ENCODE results near the gene SARM1. TPM values are rescaled to one million over a fixed set of nuclear protein-coding genes. Genes with fewer than 3 reads are reported as not detected.

The SARM1 gene
- total RNA-seq, 1 donor from 2014 or later = 2.4 TPM

GRCh38 chr17:28341516-28341915 is 30.0 kb upstream of the SARM1 start:
- no peak for DNase-seq (ENCODE audit: low read depth in 2 of 2)

- no peak for DNase-seq (ENCODE audit: low read depth in 2 of 2)
Measured at GRCh38 chr17:28342313-28342712, 29.2 kb upstream of the SARM1 start.

GRCh38 chr17:28343491-28343932 is 28.0 kb upstream of the SARM1 start:
- no peak for DNase-seq (ENCODE audit: low read depth in 2 of 2)

GRCh38 chr17:28344011-28344410 is 27.5 kb upstream of the SARM1 start:
- no peak for DNase-seq (ENCODE audit: low read depth in 2 of 2)

GRCh38 chr17:28344435-28344901 is 27.0 kb upstream of the SARM1 start:
- DNase-seq (ENCODE audit: low read depth in 2 of 2) = no peak

GRCh38 chr17:28345419-28346198 is 25.9 kb upstream of the SARM1 start:
- peak; percentile 25 to 69 for DNase-seq (ENCODE audit: low read depth in 2 of 2)

GRCh38 chr17:28346199-28346580 is 25.3 kb upstream of the SARM1 start:
- peak in 1 of 2 donors; percentile 15 for DNase-seq (ENCODE audit: low read depth in 2 of 2)

- DNase-seq (ENCODE audit: low read depth in 2 of 2) = peak; percentile 88 to 93
Measured at GRCh38 chr17:28346746-28347246, 24.7 kb upstream of the SARM1 start.

GRCh38 chr17:28347261-28347891 is 24.1 kb upstream of the SARM1 start:
- peak; percentile 51 to 88 for DNase-seq (ENCODE audit: low read depth in 2 of 2)

GRCh38 chr17:28348979-28349378 is 22.5 kb upstream of the SARM1 start:
- DNase-seq (ENCODE audit: low read depth in 2 of 2) = no peak

GRCh38 chr17:28350271-28350670 is 21.2 kb upstream of the SARM1 start:
- DNase-seq (ENCODE audit: low read depth in 2 of 2) = no peak

- peak; percentile 96 for DNase-seq (ENCODE audit: low read depth in 2 of 2)
Measured at GRCh38 chr17:28357061-28357900, 14.2 kb upstream of the SARM1 start, which contains the start of gene POLDIP2. Gene POLDIP2, minus strand, starts transcription at chr17:28357527. Its CDS starts 79 bp downstream, at chr17:28357448.

GRCh38 chr17:28357901-28358197 is 13.6 kb upstream of the SARM1 start:
- no peak for DNase-seq (ENCODE audit: low read depth in 2 of 2)

GRCh38 chr17:28363186-28363585 is 8.3 kb upstream of the SARM1 start:
- DNase-seq (ENCODE audit: low read depth in 2 of 2) = no peak

- DNase-seq (ENCODE audit: low read depth in 2 of 2) = no peak
Measured at GRCh38 chr17:28363776-28364650, 7.5 kb upstream of the SARM1 start.

- no peak for DNase-seq (ENCODE audit: low read depth in 2 of 2)
Measured at GRCh38 chr17:28364665-28365363, 6.7 kb upstream of the SARM1 start, which contains the start of gene SEBOX. Gene SEBOX, minus strand, starts transcription at chr17:28365199. Its CDS starts 48 bp downstream, at chr17:28365151.

- DNase-seq (ENCODE audit: low read depth in 2 of 2) = no peak
Measured at GRCh38 chr17:28365487-28365886, 6.0 kb upstream of the SARM1 start.

- no peak for DNase-seq (ENCODE audit: low read depth in 2 of 2)
Measured at GRCh38 chr17:28366605-28367004, 4.9 kb upstream of the SARM1 start.

GRCh38 chr17:28367641-28368305 is 3.7 kb upstream of the SARM1 start:
- DNase-seq (ENCODE audit: low read depth in 2 of 2) = no peak
